ENCODE data around the gene NUDT3.
"Not testable (repeated sequence)": the region's sequence is repeated elsewhere in the genome, so short reads cannot be mapped to it uniquely, and the experiment has no call there.

Gene NUDT3

GRCh38 chr6:34393191-34393965, 909 bp upstream of the NUDT3 start:
- no peak for DNase-seq (ENCODE audit: low read depth in 3 of 3)

DNA sequence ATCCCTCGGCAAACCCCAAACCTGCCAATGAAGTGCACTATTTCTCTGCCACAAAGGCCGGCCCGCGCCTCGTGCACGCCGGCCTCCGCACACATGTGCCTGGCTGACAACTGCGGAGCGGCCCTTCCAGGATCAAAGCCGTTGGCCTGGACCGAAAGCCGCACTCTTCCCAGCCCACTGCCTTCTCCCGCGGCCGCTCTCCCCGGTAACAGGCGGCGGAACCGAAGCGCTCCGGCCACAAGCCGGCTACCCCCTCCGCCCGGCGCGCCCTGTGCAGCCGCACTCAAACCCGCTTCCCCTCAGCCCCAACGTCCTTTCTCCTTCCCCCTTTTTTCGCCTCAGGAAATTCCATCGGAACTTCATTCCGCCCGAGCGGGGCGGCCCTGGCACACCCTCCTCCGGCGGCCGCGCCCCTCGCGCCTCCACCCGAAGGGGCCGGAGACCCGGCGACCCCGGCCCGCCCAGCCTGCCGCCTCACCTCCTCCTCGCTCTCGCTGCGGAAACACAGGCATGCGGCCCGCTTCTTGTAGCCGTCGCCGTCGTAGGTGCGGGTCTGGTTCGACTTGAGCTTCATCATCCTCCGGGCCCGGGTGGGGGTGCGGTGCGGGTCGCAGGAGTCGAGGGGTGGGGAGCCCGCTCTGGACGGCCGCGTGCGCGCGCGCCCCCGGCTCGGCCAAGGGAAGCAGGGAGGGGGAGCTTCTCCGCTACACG, 528 bp downstream of the NUDT3 start:
- peak in 2 of 3 donors; percentile 17 to 40 for DNase-seq (ENCODE audit: low read depth in 3 of 3)

- no peak for DNase-seq (ENCODE audit: low read depth in 3 of 3)
Observed at GRCh38 chr6:34391473-34391785, 1.0 kb downstream of the NUDT3 start.

DNA sequence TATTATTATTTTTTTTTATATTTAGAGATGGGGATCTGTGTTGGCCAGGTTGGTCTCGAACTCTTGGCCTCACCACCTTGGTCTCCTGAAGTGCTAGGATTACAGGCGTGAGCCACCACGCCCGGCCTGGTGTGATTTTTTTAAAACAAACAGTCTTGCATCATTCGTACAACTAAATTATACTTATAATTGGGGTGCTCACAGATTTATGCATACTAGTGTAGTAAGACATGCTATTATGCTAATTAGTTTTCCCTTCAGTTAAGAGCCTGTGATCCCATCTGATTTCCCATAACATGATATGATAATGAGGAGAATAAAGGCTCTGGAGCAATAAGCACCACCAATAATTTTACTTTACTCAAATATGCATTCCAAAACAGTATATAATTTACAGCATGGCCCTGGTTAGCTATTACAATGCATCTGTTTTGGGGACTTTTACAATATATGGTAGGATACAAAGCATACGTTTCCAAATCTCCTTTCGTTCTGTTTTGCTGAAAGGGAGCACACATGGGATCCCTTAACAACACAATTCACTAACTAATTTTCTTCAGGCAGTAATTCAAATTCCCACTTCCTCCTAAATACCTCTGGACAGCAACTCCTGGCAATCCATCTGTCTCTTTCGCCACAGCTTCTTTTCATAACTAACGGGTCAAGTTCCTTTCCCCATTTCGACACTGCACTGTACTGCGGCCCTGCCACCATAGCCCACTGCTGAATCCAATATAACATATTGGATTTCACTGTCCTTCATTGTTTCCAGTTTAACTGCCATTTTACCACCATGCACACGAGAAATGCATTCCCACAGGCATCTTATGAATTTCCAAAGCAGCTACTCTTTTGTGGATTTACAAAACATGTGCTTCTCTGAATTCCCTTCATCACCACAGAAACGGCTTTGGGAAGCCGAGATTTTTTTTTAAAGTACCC, 1.7 kb downstream of the NUDT3 start:
- no peak for DNase-seq (ENCODE audit: low read depth in 3 of 3)

DNA sequence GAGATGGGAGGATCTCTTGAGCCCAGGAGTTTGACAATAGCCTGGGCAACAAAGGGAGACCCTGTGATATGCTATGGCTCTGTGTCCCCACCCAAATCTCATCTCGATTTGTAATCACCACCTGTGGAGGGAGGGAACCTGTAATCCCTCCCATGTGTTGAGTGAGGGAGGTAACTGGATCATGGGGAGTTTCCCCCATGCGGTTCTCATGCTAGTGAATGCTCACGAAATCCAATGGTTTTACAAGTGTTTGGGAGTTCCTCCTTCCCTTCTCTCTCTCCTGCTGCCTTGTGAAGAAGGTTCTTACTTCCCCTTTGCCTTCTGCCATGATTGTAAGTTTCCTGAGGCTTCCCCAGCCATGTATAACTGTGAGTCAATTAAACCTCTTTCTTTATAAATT, 3.4 kb downstream of the NUDT3 start:
- DNase-seq (ENCODE audit: low read depth in 3 of 3): no peak

DNA sequence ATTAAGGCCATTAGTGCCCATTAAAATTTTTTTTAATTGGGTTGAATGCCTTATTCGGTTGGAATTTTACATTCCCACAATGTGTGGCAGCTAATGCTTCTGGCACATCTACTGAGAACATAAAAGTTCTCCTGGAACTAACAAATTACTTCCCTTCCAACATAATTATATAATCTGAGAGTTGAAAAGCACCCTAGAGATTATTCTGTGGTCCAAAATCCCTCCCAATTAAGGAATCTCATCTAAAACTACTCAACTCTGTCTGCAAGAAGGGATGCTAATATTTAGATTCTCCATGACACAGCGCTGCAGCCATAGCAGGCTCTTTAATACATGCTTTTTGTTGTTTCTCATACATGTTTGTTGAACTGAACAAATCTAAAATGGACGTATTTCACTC, 4.0 kb downstream of the NUDT3 start:
- no peak for DNase-seq (ENCODE audit: low read depth in 3 of 3)

DNA sequence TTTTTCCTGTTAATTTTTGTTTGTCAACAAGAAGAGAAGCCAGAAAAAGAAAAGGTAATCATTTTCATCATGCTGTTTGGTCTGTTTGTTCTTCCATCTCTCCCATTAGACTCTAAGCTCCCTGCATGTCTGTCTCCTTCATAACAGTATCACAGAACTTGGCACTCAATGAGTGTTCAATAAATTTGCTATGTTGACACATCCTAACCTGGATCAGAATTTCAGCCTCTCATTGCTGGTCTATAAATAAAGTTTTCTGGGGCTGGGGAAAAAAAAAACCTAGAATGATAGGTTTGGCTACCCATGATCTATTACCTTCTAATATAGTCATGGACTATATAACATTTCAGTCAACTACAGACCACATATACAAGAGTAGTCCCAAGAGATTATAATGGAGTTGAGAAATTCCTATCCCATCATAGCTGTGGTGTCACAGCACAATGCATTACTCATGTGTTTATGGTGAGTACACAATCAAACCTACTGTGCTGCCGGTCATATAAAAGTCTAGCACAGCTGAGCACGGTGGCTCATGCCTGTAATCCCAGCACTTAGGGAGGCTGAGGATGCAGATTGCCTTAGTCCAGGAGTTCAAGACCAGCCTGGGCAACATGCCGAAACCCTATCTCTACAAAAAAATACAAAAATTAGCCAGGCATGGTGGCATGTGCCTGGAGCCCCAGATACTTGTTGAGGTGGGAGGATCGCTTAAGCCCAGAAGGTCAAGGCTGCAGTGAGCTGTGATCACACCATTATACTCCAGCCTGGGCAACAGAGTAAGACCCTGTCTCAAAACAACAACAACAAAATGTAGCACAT, 5.9 kb downstream of the NUDT3 start:
- DNase-seq (ENCODE audit: low read depth in 3 of 3): no peak

DNA sequence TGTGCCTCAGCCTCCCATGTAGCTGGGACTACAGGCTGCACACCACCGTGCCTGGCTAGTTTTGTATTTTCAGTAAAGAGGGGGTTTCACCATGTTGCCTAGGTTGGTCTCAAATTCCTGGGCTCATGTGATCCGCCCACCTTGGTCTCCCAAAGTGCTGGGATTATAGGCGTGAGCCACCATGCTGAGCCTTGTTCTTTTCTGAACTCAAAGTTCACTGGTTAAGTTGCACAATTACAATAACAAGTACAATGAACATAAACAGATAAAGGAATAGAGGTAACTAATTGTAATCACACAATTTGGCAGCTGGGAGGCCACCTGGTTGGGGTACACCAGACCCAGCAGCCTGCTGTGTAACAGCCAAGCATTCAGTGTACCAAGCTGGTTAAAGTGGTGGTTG, 6.7 kb downstream of the NUDT3 start:
- no peak for DNase-seq (ENCODE audit: low read depth in 3 of 3)

GRCh38 chr6:34384321-34385153, 7.9 kb downstream of the NUDT3 start:
- DNase-seq (ENCODE audit: low read depth in 3 of 3): no peak

DNA sequence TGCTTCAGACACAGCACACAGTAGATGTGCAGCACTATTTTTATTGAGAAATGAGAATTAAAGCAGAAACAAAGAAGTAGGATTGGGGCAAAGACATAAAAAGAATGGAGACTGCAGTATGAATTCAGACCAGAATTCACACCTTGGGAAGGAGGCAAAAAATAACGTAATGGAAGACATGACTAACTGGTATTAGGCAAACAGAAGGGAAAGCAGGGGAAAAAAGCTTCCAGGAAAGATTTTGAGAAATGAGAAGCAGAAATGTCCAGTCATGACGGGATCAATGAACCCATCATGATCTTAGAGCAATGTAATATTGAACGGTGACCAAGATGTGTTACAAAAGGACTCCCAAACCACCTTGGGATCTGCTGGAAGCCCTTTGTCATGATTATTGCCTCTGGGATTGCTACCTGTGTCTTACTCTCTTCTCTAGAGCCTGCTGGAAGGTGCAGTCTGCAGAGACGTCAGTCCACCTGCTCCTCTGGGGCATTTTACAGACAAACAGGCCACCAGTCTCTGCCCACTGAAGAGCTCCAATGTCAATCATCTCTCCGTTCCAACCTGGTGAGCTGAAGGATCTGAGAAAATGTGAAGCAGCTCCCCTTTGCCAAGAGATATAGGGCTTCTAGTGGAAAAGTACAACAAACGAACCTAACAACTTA, 8.7 kb downstream of the NUDT3 start:
- no peak for DNase-seq (ENCODE audit: low read depth in 3 of 3)

GRCh38 chr6:34383161-34383631, 9.3 kb downstream of the NUDT3 start:
- DNase-seq (ENCODE audit: low read depth in 3 of 3): no peak

- DNase-seq (ENCODE audit: low read depth in 3 of 3): no peak
Observed at GRCh38 chr6:34381081-34381480, 11.4 kb downstream of the NUDT3 start.

DNA sequence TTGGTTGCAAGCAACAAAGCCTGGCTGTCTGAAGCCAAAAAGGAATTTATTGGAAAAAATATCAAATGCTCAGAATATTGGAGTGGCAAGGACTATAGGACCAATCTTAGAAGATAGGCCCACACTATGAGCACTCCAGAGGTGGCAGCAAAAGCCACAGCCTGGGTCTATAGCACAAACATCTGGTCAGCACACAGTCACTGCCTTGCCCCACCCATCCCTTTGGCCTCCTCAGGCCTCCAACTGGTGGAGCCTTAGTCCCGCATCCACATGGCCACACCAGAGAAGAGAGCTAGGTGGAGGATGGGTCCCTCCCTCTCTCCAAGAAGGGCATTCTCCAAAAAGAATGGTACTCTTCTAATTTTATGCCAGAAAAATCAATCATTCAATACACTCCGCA, 14.0 kb downstream of the NUDT3 start:
- DNase-seq (ENCODE audit: low read depth in 3 of 3): no peak

DNA sequence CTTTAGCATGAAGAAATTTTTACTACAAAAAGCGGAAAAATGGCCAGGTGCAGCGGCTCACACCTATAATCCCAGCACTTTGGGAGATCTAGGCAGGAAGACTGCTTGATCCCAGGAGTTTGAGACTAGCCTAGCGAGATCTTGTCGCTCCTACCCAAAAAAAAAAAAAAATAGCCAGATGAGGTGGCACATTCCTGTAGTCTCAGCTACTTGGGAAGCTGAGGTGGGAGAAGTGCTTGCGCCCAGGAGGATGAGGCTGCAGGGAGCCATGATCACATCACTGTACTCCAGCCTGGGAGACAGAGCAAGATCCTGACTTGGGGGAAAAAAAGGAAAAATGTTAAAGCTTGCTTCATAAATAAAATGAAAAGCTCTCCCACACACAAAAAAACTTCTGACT, 14.5 kb downstream of the NUDT3 start:
- DNase-seq (ENCODE audit: low read depth in 3 of 3): no peak

GRCh38 chr6:34377571-34377970, 14.9 kb downstream of the NUDT3 start:
- DNase-seq (ENCODE audit: low read depth in 3 of 3): not testable (repeated sequence)

GRCh38 chr6:34375833-34376232, 16.6 kb downstream of the NUDT3 start:
- DNase-seq (ENCODE audit: low read depth in 3 of 3): no peak

GRCh38 chr6:34374508-34374907, 18.0 kb downstream of the NUDT3 start:
- no peak for DNase-seq (ENCODE audit: low read depth in 3 of 3)

DNA sequence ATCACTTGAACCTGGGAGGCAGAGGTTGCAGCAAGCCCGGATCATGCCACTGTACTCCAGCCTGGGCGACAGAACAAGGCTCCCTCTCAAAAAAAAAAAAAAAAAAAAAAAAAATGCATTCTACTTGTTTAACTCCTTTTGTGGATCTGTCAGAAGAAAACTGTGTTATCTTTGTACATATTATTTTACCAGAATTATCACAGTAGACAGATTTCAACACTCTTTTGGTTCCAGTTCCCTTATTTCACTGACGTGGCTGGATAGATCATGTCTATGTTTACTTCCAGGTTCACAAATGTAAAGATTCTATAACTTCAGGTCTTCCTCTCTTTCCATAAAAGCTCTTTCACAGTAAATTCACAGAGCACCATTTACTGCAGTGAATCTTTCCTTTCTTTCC, 18.4 kb downstream of the NUDT3 start:
- DNase-seq (ENCODE audit: low read depth in 3 of 3): no peak

DNA sequence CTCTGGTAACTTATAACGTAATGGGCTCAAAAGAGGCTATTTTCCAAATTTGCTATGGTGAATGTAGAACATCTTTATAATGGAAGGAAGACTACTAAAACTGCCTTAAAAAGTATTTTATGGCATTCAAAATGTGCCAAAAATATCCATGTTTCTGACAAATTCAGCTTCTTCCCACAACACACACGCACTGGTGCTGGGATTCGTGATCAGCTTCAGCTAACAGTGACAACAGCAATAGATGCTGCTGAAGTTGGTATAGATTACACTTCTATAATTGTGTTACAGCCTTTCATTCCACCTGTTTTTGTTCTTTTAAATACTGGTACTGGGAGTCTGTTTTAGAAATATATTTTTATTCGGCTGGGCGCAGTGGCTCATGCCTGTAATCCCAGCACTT, 19.0 kb downstream of the NUDT3 start:
- DNase-seq (ENCODE audit: low read depth in 3 of 3): no peak

GRCh38 chr6:34371865-34372264, 20.6 kb downstream of the NUDT3 start:
- DNase-seq (ENCODE audit: low read depth in 3 of 3): not testable (repeated sequence)
